HepG2 (cell line): Measurements from ENCODE around the gene AP4M1. TPM values are rescaled to one million over a fixed set of nuclear protein-coding genes. Genes with fewer than 3 reads are reported as not detected.
A peak's percentile ranks its signal among the peaks of the same experiment; 100 is the strongest.

Source experiments
- ARID2 ChIP-seq: sonication (generic); formaldehyde crosslinking; IDR thresholded peaks from 2 replicates; pipeline ENCODE4 v1.8.1; 2022; ENCODE audit warnings: mild to moderate bottlenecking, missing genetic modification reagents, borderline replicate concordance
- ATF7 ChIP-seq, 2 experiments: fragments of 450-650 bp in 1 of 2; sonication (generic) in 1 of 2; formaldehyde crosslinking in 1 of 2; IDR thresholded peaks; 2 replicates each; pipeline versions ENCODE4 v1.4.0 to v1.6.1; 2016 to 2020; ENCODE audit warnings: antibody characterized with exemption in 1 of 2, mild to moderate bottlenecking in 1 of 2, missing genetic modification reagents in 1 of 2
- CAMTA2 ChIP-seq: sonication (generic); formaldehyde crosslinking; IDR thresholded peaks from 2 replicates; pipeline ENCODE4 v1.4.0; 2020; ENCODE audit warnings: mild to moderate bottlenecking, missing genetic modification reagents, borderline replicate concordance
- EP300 ChIP-seq, 3 experiments: sonication (generic) in 1 of 3; formaldehyde crosslinking in 1 of 3; IDR thresholded peaks; 2 replicates each; pipeline versions ENCODE4 v1.5.1 to v1.6.1; 2011 to 2020; ENCODE audit warnings: low read depth in 2 of 3, low read length in 2 of 3, borderline replicate concordance in 1 of 3, improper control_type of control experiment in 1 of 3, mild to moderate bottlenecking in 1 of 3, missing genetic modification reagents in 1 of 3, moderate library complexity in 1 of 3
- FOXK1 ChIP-seq: sonication (generic); formaldehyde crosslinking; IDR thresholded peaks from 2 replicates; pipeline ENCODE4 v1.4.0; 2020; ENCODE audit warnings: low read depth, missing genetic modification reagents, borderline replicate concordance
- HMGA1 ChIP-seq: sonication (generic); formaldehyde crosslinking; conservative IDR thresholded peaks from 2 replicates; pipeline ENCODE4 v1.4.0; 2020; ENCODE audit warnings: missing genetic modification reagents
- KDM6A ChIP-seq: IDR thresholded peaks from 2 replicates; pipeline ENCODE4 v1.6.1; 2016; ENCODE audit warnings: low read depth
- SKI ChIP-seq: fragments of 450-650 bp; IDR thresholded peaks from one replicate; pipeline ENCODE4 v1.6.1; 2018; ENCODE audit warnings: mild to moderate bottlenecking; ENCODE audit not compliant: partially characterized antibody
- SMAD3 ChIP-seq: sonication (generic); formaldehyde crosslinking; IDR thresholded peaks from 2 replicates; pipeline ENCODE4 v1.4.0; 2020; ENCODE audit warnings: missing genetic modification reagents
- SMARCE1 ChIP-seq: fragments of 450-650 bp; IDR thresholded peaks from 2 replicates; pipeline ENCODE4 v1.6.1; 2017; ENCODE audit warnings: borderline replicate concordance
- SP5 ChIP-seq: IDR thresholded peaks from 2 replicates; pipeline ENCODE4 v1.6.1; 2016; ENCODE audit warnings: low read depth, borderline replicate concordance
- TAF15 ChIP-seq: fragments of 200-400 bp; formaldehyde crosslinking; IDR thresholded peaks from one replicate; pipeline ENCODE4 v1.6.1; 2018; ENCODE audit warnings: mild to moderate bottlenecking, low read depth, low read length; ENCODE audit not compliant: poor library complexity, severe bottlenecking
- ZNF383 ChIP-seq: sonication (generic); formaldehyde crosslinking; IDR thresholded peaks from 2 replicates; pipeline ENCODE4 v1.4.0; 2020; ENCODE audit warnings: missing genetic modification reagents, mild to moderate bottlenecking, borderline replicate concordance
- ZNF556 ChIP-seq: sonication (generic); formaldehyde crosslinking; IDR thresholded peaks from 2 replicates; pipeline ENCODE4 v1.4.0; 2020; ENCODE audit warnings: mild to moderate bottlenecking, missing genetic modification reagents, borderline replicate concordance
- polyA plus RNA-seq, 8 experiments: library from polyadenylated mRNA; depleted of rRNA in 3 of 8; stranded (reverse) in 7 of 8; unstranded in 1 of 8; fragments of >200 nt; fragmentation: Illumina TruSeq in 4 of 8; extraction: Trizol in 4 of 8; gene quantifications; 2 replicates each; pipeline versions ENCODE4 v1.2.1 to v1.2.3, GENCODE V29; 2011 to 2016; ENCODE audit warnings: low read depth in 4 of 8, missing spikeins in 1 of 8, mixed read lengths in 1 of 8; ENCODE audit not compliant: insufficient read depth in 1 of 8
- total RNA-seq, 5 experiments: library from RNA; depleted of rRNA; stranded (reverse); fragments of >200 nt; fragmentation: Illumina TruSeq; extraction: Trizol; gene quantifications; 2 replicates each; pipeline ENCODE4 v1.2.3, GENCODE V29; 2016; ENCODE audit warnings: low read depth in 1 of 5
- TF ChIP-seq, protein P1 (sequence below): sonication (generic); formaldehyde crosslinking; IDR thresholded peaks from 2 replicates; pipeline ENCODE4 v1.8.0; 2022; ENCODE audit warnings: low read depth, missing genetic modification reagents
- TF ChIP-seq, protein P2 (sequence below): sonication (generic); formaldehyde crosslinking; IDR thresholded peaks from 2 replicates; pipeline ENCODE4 v1.8.0; 2022; ENCODE audit warnings: mild to moderate bottlenecking, missing genetic modification reagents; ENCODE audit not compliant: insufficient replicate concordance
- TF ChIP-seq, protein P3 (sequence below): sonication (generic); formaldehyde crosslinking; IDR thresholded peaks from 2 replicates; pipeline ENCODE4 v1.4.0; 2020; ENCODE audit warnings: low read depth, missing genetic modification reagents
- TF ChIP-seq, protein P4 (sequence below): sonication (generic); formaldehyde crosslinking; IDR thresholded peaks from 2 replicates; pipeline ENCODE4 v1.5.0; 2020; ENCODE audit warnings: mild to moderate bottlenecking, missing genetic modification reagents

AP4M1 gene
- total and polyA plus RNA-seq, 2 of the 13 experiments (the other 11 are each of a cell fraction or from before 2014, with no cell fraction given): 6.3 to 9.7 TPM

DNA sequence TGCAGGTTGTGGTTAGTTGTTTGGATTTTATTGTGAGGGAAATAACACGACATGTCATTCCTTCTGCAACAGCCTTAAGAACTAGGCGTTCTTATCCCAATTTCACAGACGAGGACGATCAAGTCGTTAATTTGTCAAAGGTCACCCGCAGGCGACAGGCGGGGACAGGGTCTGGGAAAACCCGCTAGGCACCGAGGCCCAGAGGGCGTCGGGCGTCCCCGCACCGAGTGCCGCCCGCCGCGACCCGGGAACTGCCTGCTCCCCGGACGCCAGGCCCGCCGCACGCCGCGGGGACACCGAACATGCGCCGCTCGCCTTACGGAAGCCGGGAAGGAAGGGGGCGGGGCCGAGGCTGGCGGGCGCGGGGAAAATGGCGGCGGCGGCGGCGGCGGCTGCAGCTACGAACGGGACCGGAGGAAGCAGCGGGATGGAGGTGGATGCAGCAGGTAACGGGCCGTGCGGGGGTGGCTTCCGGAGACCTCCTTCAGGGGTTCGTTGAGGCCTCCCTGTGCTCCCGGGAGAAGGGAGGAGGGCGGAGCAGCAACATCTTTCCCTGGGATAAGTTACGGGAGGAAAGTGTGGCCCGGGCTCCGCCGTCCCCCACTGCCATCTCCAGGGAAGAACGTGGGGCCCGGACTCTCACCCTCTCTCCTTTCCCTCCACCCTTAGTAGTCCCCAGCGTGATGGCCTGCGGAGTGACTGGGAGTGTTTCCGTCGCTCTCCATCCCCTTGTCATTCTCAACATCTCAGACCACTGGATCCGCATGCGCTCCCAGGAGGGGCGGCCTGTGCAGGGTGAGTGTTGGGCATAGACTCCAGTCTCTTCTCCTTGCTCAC is 12.6 kb upstream of the AP4M1 start, which contains the start of gene COPS6 (continued):
- TF ChIP-seq, protein P1, sequence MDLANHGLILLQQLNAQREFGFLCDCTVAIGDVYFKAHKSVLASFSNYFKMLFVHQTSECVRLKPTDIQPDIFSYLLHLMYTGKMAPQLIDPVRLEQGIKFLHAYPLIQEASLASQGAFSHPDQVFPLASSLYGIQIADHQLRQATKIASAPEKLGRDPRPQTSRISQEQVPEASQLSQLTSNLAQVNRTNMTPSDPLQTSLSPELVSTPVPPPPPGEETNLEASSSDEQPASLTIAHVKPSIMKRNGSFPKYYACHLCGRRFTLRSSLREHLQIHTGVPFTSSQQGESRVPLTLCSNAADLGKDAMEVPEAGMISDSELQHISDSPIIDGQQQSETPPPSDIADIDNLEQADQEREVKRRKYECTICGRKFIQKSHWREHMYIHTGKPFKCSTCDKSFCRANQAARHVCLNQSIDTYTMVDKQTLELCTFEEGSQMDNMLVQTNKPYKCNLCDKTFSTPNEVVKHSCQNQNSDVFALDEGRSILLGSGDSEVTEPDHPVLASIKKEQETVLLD (CRISPR knock-in tag): peak; percentile 97
- TF ChIP-seq TAF15 (peak; percentile 66), KDM6A (CRISPR knock-in tag) (no peak), ATF7 (IDR thresholded peaks at IDR 0.05) (no peak), ATF7 (CRISPR knock-in tag; IDR thresholded peaks at IDR 0.05) (peak; percentile 53; the same call in 1 of the 2 replicates), SMAD3 (CRISPR knock-in tag) (no peak), CAMTA2 (CRISPR knock-in tag) (no peak), ZNF383 (CRISPR knock-in tag) (peak; percentile 40; the same call in 1 of the 2 replicates), FOXK1 (peak; percentile 75; the same call in 1 of the 2 replicates), EP300 (IDR thresholded peaks at IDR 0.05; ENCODE audit: low read depth in 2 of 2, low read length in 2 of 2) (no peak), EP300 (CRISPR knock-in tag; IDR thresholded peaks at IDR 0.05; ENCODE audit: borderline replicate concordance) (peak; percentile 46; the same call in 1 of the 2 replicates), SKI (peak; percentile 42), SP5 (CRISPR knock-in tag) (peak; percentile 94), ARID2 (peak; percentile 42; the same call in 1 of the 2 replicates), HMGA1 (CRISPR knock-in tag) (no peak), ZNF556 (CRISPR knock-in tag) (peak; percentile 85; the same call in 1 of the 2 replicates), SMARCE1 (no peak)
- TF ChIP-seq, protein P2, sequence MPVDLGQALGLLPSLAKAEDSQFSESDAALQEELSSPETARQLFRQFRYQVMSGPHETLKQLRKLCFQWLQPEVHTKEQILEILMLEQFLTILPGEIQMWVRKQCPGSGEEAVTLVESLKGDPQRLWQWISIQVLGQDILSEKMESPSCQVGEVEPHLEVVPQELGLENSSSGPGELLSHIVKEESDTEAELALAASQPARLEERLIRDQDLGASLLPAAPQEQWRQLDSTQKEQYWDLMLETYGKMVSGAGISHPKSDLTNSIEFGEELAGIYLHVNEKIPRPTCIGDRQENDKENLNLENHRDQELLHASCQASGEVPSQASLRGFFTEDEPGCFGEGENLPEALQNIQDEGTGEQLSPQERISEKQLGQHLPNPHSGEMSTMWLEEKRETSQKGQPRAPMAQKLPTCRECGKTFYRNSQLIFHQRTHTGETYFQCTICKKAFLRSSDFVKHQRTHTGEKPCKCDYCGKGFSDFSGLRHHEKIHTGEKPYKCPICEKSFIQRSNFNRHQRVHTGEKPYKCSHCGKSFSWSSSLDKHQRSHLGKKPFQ: no peak
- TF ChIP-seq, protein P3, sequence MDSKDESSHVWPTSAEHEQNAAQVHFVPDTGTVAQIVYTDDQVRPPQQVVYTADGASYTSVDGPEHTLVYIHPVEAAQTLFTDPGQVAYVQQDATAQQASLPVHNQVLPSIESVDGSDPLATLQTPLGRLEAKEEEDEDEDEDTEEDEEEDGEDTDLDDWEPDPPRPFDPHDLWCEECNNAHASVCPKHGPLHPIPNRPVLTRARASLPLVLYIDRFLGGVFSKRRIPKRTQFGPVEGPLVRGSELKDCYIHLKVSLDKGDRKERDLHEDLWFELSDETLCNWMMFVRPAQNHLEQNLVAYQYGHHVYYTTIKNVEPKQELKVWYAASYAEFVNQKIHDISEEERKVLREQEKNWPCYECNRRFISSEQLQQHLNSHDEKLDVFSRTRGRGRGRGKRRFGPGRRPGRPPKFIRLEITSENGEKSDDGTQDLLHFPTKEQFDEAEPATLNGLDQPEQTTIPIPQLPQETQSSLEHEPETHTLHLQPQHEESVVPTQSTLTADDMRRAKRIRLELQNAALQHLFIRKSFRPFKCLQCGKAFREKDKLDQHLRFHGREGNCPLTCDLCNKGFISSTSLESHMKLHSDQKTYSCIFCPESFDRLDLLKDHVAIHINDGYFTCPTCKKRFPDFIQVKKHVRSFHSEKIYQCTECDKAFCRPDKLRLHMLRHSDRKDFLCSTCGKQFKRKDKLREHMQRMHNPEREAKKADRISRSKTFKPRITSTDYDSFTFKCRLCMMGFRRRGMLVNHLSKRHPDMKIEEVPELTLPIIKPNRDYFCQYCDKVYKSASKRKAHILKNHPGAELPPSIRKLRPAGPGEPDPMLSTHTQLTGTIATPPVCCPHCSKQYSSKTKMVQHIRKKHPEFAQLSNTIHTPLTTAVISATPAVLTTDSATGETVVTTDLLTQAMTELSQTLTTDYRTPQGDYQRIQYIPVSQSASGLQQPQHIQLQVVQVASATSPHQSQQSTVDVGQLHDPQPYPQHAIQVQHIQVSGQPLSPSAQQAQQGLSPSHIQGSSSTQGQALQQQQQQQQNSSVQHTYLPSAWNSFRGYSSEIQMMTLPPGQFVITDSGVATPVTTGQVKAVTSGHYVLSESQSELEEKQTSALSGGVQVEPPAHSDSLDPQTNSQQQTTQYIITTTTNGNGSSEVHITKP (CRISPR knock-in tag): no peak
- TF ChIP-seq, protein P4, sequence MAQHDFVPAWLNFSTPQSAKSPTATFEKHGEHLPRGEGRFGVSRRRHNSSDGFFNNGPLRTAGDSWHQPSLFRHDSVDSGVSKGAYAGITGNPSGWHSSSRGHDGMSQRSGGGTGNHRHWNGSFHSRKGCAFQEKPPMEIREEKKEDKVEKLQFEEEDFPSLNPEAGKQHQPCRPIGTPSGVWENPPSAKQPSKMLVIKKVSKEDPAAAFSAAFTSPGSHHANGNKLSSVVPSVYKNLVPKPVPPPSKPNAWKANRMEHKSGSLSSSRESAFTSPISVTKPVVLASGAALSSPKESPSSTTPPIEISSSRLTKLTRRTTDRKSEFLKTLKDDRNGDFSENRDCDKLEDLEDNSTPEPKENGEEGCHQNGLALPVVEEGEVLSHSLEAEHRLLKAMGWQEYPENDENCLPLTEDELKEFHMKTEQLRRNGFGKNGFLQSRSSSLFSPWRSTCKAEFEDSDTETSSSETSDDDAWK (CRISPR knock-in tag): no peak
